Thymus (tissue), 11 donors: ENCODE results near the gene KCTD13. TPM values are rescaled to one million over a fixed set of nuclear protein-coding genes. Genes with fewer than 3 reads are reported as not detected.
A peak's percentile ranks its signal among the peaks of the same experiment; 100 is the strongest.
"Not testable (repeated sequence)": the region's sequence is repeated elsewhere in the genome, so short reads cannot be mapped to it uniquely, and the experiment has no call there.

Experiments used
- DNase-seq, 9 donors: peaks; one replicate each; pipeline ENCODE4 v3.0.0-alpha.2; 2013; ENCODE audit warnings: low spot score in 9 of 9, low read depth in 6 of 9, missing footprints in 1 of 9
- H3K27ac ChIP-seq, 2 donors: one replicate each; pipeline ENCODE4 v1.5.1; 2013; ENCODE audit warnings: control low read depth in 1 of 2, low read depth in 1 of 2, low read length in 1 of 2, mild to moderate bottlenecking in 1 of 2, moderate library complexity in 1 of 2
- H3K27me3 ChIP-seq, 2 donors: one replicate each; pipeline ENCODE4 v1.5.1; 2013; ENCODE audit warnings: low read length in 1 of 2; ENCODE audit not compliant: control insufficient read depth in 2 of 2, insufficient read depth in 1 of 2
- H3K36me3 ChIP-seq, 2 donors: one replicate each; pipeline ENCODE4 v1.5.1; 2013; ENCODE audit warnings: low read length in 1 of 2, mild to moderate bottlenecking in 1 of 2, moderate library complexity in 1 of 2; ENCODE audit not compliant: control insufficient read depth in 2 of 2, insufficient read depth in 2 of 2
- H3K4me1 ChIP-seq, 2 donors: one replicate each; pipeline ENCODE4 v1.5.1; 2013; ENCODE audit warnings: low read length in 2 of 2; ENCODE audit not compliant: control insufficient read depth in 2 of 2, insufficient read depth in 2 of 2
- H3K4me3 ChIP-seq, 2 donors: one replicate each; pipeline ENCODE4 v1.5.1; 2013; ENCODE audit warnings: low read length in 2 of 2, control low read depth in 1 of 2, mild to moderate bottlenecking in 1 of 2
- H3K9me3 ChIP-seq, 2 donors: one replicate each; pipeline ENCODE4 v1.5.1; 2013; ENCODE audit warnings: low read length in 1 of 2, mild to moderate bottlenecking in 1 of 2; ENCODE audit not compliant: control insufficient read depth in 2 of 2, insufficient read depth in 1 of 2
- WGBS: extraction: QIAGEN DNeasy Blood & Tissue Kit; methylation state at CpG from one replicate; pipeline ENCODE4 v1.1.7; 2013; 5-methylcytosine and 5-hydroxymethylcytosine counted together
- polyA plus RNA-seq: library from polyadenylated mRNA; stranded (reverse); fragments of 200-250 nt; gene quantifications from one replicate; pipeline ENCODE4 v1.2.3, GENCODE V29; 2013
- total RNA-seq: library from RNA; stranded (reverse); fragments of 120-200 nt; gene quantifications from one replicate; pipeline ENCODE4 v1.2.4, GENCODE V29; 2013
- donor health status: healthy.

Gene KCTD13
- total and polyA plus RNA-seq, 2 donors = 4.4 to 16.9 TPM

DNA sequence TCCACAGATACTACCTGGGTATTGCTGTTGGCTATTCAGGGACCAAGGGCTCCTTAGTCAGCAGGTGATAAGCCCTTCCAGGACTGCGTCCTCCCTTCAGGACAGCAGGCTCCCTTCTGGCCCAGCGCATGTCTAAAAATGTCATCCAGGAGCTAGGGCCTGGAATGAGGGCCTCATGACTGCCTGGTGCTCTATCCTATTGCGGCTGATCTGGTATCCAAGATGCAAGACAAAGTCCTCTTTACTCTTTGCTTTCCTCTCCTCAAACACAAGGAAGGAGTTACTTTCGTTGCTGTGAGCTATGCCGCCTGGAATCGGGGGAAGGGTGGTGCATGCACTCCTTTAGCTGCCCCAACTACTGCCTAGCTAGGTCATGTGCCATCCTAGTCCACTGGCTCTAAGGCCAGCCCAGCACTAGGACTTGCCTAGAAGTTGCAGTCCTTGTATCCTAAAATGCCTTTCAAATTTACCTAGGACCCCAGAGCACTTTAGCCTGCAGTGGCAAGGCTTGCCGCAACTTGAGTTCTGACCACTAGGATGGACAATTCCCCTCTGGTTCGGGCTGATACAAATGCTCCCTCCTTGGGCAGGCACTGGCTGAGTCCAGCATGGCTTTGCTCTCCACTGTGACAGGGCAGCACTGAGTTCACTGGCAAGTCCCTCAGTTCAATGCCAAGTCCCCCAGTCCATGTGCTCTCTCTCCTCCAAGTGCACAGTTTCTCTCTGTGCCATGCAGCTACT is 25.8 kb upstream of the KCTD13 start:
- no peak for DNase-seq
- Histone ChIP-seq H3K36me3 (no peaks in the 10 kb centered on the region), H3K27ac (no peak overlapping the region), H3K4me1 (no peaks in the 10 kb centered on the region), H3K4me3 (no peak overlapping the region), H3K27me3 (no peaks in the 10 kb centered on the region), H3K9me3 (no peaks in the 10 kb centered on the region)
- 97% methylated on average over 8 of the region's 8 CpGs for WGBS

DNA sequence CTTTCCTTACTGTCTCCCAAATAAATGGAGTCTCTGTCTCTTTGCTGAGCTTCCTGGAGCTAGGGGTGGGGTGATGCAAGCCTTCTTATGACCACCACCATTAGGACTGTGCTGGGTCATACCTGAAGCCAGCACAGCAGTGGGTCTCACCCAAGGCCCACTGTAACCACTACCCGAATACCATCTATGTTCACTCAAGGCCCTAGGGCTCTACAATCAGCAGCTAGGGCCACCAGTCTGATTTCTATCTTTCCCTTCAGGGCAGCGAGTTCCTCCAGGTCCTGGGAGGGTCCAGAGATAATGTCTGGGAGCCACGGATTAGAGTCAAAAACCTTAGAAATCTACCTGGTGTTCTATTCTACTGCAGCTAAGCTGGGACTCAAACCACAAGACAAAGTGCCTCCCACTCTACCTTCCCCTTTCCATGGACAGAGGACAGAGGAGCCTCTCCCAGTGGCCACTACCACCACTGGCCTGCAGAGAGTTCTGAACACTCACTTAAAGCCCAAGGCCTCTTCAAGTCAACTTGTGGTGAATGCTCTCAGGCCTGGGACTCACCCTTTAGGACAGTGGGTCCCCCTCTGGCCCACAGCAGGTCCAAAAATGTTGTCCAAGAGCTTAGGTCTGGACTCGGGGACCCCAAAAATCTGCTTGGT is 24.9 kb upstream of the KCTD13 start:
- no peaks in the 10 kb centered on the region for H3K4me1 ChIP-seq
- no peak overlapping the region for H3K27ac ChIP-seq
- H3K36me3 ChIP-seq = no peaks in the 10 kb centered on the region
- no peaks in the 10 kb centered on the region for H3K27me3 ChIP-seq
- DNase-seq = no peak
- no peaks in the 10 kb centered on the region for H3K9me3 ChIP-seq
- no peak overlapping the region for H3K4me3 ChIP-seq
- over 99% methylated on average over 4 of the region's 4 CpGs for WGBS

DNA sequence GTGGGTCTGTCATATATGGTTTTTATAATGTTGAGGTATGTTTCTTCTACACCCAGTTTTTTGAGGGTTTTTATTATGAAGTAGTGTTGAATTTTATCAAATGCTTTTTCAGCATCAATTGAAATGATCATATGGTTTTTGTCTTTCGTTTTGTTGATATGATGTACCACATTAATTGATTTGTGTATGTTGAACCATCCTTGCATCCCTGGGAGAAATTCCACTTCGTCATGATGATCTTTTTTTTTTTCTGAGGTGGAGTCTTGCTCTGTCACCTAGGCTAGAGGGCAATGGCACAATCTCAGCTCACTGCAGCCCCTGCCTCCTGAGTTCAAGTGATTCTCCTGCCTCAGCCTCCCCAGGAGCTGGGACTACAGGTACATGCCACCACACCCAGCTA is 21.9 kb upstream of the KCTD13 start:
- Histone ChIP-seq H3K27ac (no peak overlapping the region), H3K4me3 (no peak overlapping the region), H3K4me1 (peaks cover 0 to 6% of the 10 kb centered on the region in 2 donors), H3K36me3 (no peaks in the 10 kb centered on the region), H3K9me3 (no peaks in the 10 kb centered on the region), H3K27me3 (no peaks in the 10 kb centered on the region)
- 96% methylated on average over 2 of the region's 2 CpGs for WGBS
- DNase-seq = no peak

DNA sequence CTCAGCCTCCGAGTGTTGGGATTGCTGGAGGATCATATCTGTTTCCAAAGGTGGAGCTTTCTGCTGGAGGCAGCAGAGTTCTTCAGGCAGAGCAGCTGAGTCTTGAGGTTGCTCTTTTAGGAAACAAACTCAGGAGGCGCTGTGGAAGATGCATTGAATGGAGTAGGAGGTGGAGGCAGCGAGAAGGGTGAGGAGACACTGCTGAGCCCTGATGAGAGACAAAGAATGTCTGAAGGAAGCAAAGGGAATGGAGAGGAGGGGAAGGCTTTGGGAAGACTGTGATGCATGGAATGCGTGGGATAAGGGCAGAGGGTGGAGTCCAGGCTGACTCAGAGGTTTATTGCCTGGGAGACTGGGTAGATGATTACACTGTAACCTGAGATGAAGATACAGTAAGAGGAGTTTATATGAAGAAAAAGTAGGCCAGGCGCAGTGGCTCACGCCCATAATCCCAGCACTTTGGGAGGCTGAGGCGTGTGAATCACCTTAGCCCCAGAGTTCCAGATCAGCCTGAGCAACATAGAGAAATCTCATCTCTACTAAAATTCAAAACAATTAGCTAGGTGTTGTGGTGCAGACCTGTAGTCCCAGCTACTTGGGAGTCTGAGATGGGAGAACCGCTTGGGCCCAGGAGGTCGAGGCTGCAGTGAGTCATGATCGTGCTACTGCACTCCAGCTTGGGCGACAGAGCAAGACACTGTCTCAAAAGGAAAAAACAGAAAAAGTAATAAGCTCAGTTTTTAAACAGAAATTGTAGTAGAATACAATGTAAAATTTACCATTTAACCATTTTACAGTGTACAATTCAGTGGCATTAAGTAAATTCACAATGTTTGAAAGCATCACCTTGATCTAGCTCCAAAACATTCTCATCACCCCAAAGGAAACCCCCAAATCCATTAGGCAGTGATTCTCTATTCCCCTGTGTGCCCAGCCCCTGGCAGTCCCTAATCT is 18.1 kb upstream of the KCTD13 start:
- peaks cover 0 to 4% of the 10 kb centered on the region in 2 donors for H3K27me3 ChIP-seq
- WGBS = 96% methylated on average over 11 of the region's 11 CpGs
- DNase-seq = no peak
- H3K4me1 ChIP-seq = peaks cover 0 to 6% of the 10 kb centered on the region in 2 donors
- no peak overlapping the region for H3K4me3 ChIP-seq
- no peak overlapping the region for H3K27ac ChIP-seq
- H3K9me3 ChIP-seq = no peaks in the 10 kb centered on the region
- no peaks in the 10 kb centered on the region for H3K36me3 ChIP-seq

DNA sequence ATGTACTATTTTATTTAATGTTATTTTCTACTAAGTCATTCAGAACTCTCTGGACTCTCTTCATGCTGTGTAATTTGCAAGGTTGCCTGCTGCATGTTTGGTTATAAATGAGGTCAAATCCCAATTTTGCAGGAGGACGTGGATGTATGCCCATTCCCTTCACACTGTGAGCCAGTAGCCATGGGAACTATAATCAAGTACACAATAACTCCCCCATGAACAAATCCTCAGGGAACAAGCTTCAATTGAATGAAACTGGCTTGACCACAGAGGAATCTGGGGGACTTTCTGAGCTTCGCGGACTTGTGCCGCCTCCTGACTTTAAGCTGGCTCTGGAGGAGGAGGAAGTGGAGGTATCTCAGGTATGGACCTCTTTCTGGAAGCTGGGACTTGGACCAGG is 14.6 kb upstream of the KCTD13 start:
- DNase-seq = no peak
- H3K4me1 ChIP-seq = peaks cover 0 to 6% of the 10 kb centered on the region in 2 donors

DNA sequence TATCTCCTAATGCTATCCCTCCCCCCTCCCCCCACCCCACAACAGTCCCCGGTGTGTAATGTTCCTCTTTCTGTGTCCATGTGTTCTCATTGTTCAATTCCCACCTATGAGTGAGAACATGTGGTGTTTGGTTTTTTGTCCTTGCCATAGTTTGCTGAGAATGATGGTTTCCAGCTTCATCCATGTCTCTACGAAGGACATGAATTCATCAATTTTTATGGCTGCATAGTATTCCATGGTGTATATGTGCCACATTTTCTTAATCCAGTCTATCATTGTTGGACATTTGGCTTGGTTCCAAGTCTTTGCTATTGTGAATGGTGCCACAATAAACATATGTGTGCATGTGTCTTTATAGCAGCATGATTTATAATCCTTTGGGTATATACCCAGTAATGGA is 5.7 kb upstream of the KCTD13 start:
- H3K4me3 ChIP-seq, DNase-seq, H3K27me3 ChIP-seq, H3K36me3 ChIP-seq, H3K9me3 ChIP-seq, H3K27ac ChIP-seq, H3K4me1 ChIP-seq: not testable (repeated sequence)
- 93% methylated on average over 2 of the region's 2 CpGs for WGBS

More for the DNA sequence above, 14.6 kb upstream of the KCTD13 start:
- no peak overlapping the region for H3K4me3 ChIP-seq
- no peaks in the 10 kb centered on the region for H3K9me3 ChIP-seq
- H3K27me3 ChIP-seq = peaks cover 0 to 4% of the 10 kb centered on the region in 2 donors
- H3K27ac ChIP-seq = no peak overlapping the region
- H3K36me3 ChIP-seq = no peaks in the 10 kb centered on the region
- WGBS = 92% methylated on average over 4 of the region's 4 CpGs

DNA sequence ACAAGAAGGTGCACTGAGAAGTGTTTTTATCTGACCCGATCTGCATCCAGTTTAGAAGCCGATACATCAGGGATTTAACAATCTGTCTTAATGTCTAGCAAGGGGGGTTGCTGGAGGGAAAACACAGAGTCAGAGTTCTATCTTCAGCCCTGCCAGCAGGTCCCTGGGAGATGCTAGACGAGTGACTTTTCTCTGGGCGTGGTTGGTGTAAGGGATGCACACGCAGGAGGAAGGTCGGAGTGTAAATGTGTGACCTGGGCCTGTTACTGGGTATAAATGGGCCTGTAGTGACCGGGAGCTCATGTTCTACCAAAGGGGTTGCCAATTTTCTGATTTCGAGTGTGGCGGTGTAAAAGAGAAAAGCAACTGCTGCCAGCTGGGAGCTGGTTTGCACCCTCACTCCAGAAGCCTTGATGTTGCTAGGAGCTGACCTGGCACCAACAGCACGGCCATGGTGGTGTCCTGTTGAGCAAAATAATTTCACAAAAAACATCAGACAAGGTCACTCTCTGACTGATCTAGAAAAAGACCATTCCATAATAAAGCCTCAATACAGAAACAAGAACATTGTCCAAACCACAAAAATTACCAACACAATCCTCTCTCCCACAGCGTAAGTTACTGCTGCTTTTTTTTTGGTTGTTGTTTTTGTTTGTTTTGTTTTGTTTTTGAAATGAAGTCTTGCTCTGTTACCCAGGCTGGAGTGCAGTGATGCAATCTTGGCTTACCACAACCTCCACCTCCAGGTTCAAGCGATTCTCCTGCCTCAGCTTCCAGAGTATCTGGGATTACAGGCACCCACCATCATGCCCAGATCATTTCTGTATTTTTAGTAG is 1.3 kb upstream of the KCTD13 start:
- no peak for DNase-seq
- Histone ChIP-seq H3K27ac (no peak overlapping the region), H3K4me3 (no peak overlapping the region)

DNA sequence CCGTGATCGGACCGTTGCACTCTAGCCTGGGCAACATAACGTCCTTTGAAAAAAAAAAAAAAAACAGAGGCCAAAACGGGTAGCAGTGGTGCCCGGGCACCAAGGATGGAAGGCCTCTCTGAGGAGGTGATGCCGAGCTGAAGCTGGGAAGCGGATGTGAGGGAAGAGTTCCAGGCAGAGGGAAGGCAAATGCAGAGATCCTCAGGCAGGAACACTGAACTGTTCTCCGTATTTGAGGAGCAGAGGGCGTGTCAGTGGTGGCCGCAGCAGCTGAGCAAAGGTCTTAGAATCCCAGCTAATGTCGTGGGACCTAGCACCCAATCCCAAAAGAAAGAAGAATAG is 656 bp upstream of the KCTD13 start:
- Histone ChIP-seq H3K27me3 (no peaks in the 10 kb centered on the region), H3K4me3 (peak overlapping the region; percentile 77 to 93), H3K36me3 (peaks cover 12 to 14% of the 10 kb centered on the region in 2 donors), H3K27ac (peak overlapping the region in 1 of 2 donors; percentile 74), H3K4me1 (peaks cover 8 to 21% of the 10 kb centered on the region in 2 donors), H3K9me3 (no peaks in the 10 kb centered on the region)
- WGBS = 19% methylated on average over 12 of the region's 12 CpGs
- no peak for DNase-seq

More for the DNA sequence above, 1.3 kb upstream of the KCTD13 start:
- H3K27me3 ChIP-seq = no peaks in the 10 kb centered on the region
- peaks cover 8 to 21% of the 10 kb centered on the region in 2 donors for H3K4me1 ChIP-seq
- 93% methylated on average over 12 of the region's 12 CpGs for WGBS
- H3K9me3 ChIP-seq = no peaks in the 10 kb centered on the region
- H3K36me3 ChIP-seq = peaks cover 10 to 11% of the 10 kb centered on the region in 2 donors
